Lower leg skin (tissue), 3 donors: ENCODE measurements around the gene IGSF22.

Experiments used
- CTCF ChIP-seq, 3 donors: fragments of 450-650 bp; IDR thresholded peaks; one replicate each; pipeline ENCODE4 v1.5.1; 2016; ENCODE audit warnings: antibody characterized with exemption in 3 of 3, mild to moderate bottlenecking in 3 of 3, moderate library complexity in 2 of 3
- POLR2A ChIP-seq, 2 donors: fragments of 450-650 bp; IDR thresholded peaks; one replicate each; pipeline ENCODE4 v1.6.1; 2016 to 2017; ENCODE audit warnings: antibody characterized with exemption in 2 of 2, mild to moderate bottlenecking in 1 of 2, moderate library complexity in 1 of 2

GRCh38 chr11:18737642-18738041, 11.7 kb upstream of the IGSF22 start:
- TF ChIP-seq POLR2A (IDR thresholded peaks at IDR 0.05), result no peak
- no peak for TF ChIP-seq CTCF (IDR thresholded peaks at IDR 0.05)
